HG03097 (cell line): Measurements from ENCODE around the gene GRM4.

Experiments
- ATAC-seq: cut with Tn5 transposase; IDR thresholded peaks from one replicate; pipeline ENCODE4 v1.9.1; 2021; ENCODE audit not compliant: unreplicated experiment, low FRiP score

Gene GRM4

DNA sequence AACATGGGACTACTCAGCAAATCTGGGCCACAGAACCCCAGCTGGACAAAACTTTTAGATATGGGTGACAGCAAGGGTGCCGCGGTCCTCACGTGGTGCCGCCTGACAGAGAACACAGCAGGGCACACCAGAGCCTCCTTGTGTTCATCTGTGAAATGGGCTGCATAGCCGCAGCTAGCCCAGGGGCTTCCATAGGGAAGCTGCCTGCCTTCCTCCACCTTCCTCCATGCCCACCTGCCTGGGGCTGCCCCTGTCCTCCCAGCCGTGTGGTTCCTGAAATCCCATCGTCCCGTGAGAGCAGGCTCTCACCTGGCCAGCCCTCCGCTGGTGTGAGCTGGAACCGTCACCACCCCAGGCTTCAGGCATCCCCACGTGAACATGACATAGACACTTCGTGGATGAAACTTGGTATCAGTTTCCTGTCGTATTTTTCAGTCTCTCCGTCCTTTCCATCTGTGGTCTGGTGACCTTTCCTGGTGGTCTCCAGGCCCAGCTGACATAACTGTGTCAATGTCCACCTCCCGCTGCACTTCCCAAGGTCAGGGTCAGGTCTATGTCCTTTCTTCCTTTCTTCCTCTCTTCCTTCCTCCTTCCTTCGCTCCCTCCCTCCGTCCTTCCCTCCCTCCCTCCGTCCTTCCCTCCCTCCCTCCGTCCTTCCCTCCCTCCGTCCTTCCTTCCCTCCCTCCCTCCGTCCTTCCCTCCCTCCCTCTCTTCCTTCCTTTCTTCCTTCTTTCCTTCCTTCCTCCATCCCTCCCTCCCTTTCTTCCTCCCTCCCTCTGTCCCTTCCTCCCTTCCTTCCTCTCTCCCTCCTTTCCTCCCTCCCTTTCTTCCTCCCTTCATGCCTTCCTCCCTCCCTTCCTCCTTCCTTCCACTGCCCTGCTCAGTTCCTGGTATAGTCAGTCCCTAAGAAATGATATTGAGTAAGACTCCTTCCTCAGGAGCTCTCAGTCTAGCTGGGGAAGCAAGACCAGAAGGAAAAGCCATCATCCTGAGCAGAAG, 78.8 kb downstream of the GRM4 start:
- no peak for ATAC-seq

DNA sequence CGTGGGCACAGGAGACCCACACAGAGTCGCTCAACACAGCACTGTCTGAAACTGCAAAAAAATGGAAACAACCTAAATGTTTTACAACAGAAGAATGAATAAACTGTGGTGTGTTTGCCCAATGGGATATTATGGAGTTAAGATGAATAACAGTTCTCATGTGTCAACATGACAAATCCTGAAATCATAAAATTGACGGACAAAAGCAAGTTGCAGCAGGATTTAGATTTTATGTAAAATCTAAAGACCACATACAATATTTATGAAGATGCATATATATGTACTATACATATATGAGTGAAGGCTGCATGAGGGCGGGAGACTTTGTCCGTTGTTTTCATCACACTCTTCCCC, 79.7 kb downstream of the GRM4 start:
- ATAC-seq, result no peak

DNA sequence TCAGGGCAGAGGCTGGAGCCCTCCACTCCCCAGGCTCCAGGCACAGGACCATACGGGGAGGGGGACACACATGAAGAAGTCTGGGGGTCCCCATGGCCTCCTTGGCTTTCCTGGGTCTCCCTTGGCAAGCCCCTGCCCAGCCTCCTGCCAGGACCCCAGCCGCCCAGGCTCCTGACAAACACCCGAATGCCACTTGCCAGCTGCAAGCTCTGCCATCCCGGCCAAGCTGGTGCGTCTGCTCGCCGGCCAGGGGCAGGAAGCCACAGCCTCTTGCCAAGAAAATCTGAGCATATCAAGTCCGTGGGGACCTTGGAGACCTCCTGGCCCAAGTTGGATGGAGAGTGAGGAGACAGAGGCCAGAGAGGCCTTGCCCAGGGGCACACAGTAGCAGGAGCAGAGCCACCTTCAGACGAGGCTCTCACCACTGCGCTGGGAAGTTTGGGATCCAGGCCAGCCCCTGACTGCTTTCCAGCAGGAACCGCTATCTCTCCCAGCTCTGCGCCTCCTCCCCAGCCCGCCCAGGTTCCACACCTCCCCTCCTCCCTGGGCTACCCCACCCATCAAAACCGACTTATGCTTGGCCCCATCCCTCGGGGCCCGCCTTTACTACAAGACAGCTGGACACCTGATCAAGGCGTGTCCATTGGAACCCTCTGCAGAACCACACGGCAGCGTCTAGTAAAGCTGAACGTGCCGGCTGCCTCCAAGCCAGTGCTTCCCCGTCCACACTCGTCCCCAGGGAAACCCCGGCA, 80.2 kb downstream of the GRM4 start:
- no peak for ATAC-seq

DNA sequence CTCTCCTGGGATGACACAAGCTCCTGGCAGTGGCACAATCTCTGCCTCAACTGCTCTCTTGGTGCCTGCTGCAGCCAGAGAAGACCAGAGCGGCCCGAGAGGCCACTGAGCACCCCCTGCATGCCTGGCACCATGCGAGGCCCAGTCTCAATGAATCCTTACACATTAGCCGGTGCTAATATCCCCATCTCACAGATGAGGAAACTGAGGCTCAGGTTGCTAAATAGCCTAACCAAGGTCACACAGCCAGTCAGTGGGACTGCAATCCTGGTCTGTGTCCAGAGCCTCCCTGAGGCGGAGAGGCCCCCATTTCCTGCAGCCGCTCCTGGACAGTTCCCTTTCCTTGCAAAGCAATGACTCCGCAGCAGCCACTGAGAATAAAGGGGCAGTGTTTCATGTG, 81.2 kb downstream of the GRM4 start:
- ATAC-seq, result no peak

DNA sequence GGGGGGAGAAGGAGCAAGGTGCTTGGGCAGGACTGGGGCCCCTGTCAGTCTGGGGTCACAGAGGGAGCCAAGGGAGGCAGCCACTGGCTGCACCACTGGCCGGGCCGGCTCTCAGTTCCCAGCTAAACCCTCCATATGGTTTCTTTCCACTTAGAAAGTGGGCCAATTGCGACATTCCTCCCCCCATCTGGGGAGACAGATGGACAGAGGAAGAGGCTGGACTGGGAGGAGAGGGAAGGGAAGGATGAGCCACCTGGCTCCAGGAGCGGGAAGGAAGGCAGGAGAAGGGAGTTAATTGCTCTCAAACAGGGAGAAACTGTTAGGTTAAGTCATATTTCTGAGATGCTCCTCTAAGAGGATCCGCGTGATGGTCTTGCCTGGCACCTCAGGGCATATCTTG, 82.2 kb downstream of the GRM4 start:
- no peak for ATAC-seq

DNA sequence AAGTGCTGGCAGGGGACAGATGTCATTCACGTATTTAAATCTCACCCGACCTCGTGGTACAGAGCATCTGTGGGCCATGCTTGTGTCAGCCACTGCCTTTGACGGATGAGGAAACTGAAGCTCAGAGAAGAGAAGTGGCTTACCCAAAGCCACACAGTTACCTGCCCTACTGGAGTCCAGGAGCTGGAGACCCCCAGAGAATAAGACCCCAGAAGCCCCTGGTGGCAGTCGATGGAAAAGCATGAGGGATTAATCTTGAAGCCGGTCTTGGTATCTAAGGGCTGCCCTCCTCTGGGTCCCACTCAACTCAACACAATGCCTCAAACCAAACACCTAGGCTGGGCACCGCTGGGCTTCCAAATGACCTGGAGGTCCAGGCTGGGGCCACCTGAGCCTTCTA, 83.1 kb downstream of the GRM4 start:
- no peak for ATAC-seq

DNA sequence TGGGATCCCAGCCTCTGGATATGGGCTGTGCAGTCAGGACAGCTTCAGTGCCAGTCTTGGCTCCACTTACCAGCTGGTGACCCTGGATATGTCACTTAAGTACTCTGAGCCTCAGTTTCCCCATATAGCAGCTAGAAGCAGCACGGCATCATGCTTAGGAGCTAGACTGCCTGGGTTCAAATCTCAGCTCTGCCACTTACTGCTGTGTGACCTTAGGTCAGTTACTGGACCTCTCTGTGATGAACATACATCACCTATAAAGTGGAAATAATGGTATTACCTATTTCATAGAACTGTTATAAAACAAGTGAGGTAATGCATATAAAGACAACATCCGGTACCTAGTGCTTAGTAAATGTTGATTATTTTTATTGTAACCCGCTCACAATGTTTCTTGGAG, 83.7 kb downstream of the GRM4 start:
- no peak for ATAC-seq

DNA sequence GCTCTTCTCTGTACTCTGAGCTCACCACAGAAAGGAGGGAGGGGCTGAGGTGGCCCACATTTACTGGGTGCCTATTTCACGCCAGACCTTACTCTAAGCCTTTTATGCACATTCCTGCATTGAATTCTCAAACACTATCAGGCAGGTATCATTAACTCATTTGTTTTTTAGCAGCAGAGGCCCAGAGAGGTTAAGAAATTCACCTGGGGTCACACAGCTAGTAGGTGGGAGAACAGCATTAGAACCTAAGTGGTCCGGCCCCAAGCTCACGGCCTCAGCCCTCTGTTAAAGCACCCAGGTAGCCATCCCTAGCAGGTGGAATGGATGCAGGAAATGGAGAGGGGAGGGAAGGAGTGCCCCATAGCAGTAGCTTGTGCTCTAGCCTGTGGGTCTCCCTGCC, 84.5 kb downstream of the GRM4 start:
- no peak for ATAC-seq

DNA sequence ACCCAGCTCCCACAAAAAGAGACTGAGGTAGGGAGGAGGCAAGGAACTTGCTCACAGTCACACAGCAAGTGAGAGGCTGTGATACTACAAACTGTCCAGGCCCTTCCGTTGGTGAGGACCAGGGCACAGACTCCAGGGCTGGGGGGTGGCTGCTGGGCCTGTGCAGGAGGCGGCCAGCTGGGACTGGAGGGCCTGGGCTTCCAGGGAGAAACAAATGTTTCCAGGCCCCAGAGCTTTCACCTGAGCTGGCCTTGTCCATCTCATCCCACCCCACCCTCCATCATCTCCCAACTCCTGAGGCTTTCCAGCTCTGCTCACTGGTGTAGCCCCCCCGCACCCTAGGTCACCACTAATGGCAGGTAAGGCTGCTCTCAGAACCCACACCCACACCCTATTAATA, 86.0 kb downstream of the GRM4 start:
- ATAC-seq, result no peak

DNA sequence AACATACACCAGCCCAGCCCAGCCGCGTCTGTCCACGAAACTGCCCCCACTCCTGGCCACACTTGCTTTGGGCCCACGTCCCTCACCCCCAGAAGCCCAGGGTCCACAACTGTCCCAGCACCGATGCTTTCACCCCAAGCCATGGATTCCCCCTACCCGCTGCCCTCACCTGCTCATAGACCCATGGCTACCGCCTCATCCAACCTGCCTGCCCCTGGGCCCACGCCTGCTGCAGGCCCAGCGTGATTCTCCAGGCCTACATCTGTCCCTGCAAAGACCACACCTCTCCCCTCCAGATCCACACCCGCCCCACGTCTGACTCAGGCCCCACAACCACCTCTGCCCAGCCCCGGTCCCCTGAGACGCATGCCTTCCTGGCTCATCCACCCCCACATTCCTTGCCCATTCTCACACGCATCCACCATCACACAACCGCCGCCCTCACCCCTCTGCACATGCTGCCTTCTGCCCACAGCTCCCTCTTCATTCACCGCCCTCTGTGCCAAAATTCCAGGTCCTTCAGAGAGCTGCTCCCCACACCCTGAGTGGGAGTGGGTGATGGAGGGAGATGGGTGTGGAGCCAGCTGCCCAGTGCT, 86.7 kb downstream of the GRM4 start:
- no peak for ATAC-seq

DNA sequence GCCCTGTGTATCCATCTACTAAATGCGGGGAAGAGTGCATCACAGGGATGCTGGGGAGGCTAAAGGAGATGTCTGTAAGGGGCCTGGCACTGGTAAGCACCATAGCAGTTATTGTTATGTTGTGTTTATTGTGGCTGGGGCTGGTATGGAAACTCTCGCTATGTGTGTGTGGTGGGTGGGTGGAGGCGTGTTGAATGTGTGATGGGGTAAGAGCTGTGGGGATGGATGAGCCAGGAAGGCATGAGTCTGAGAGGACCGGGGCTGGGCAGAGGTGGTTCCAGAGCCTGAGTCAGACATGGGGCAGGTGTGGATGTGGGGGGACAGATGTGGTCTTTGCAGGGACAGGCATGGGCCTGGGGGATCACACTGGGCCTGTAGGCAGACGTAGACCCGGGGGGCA, 88.1 kb downstream of the GRM4 start:
- no peak for ATAC-seq

DNA sequence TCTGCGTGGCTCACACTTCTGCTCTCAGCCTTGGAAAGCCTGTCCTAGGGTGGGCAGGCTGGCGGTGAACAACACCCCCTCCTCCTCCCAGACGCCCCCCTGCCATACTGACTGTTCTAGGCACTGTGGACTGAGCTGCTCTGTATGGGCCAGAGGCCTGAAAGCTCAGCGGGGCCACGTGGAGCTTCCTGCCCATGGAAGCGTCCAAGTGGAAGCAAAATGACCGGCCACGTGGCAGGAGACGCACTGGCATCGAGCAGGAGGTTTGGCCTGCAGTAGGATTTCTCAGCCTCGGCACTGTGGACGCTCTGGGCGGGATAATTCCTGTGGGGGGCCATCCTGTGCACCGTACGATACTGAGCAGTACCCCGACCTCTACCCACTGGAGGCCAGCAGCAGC, 88.7 kb downstream of the GRM4 start:
- ATAC-seq, result no peak

DNA sequence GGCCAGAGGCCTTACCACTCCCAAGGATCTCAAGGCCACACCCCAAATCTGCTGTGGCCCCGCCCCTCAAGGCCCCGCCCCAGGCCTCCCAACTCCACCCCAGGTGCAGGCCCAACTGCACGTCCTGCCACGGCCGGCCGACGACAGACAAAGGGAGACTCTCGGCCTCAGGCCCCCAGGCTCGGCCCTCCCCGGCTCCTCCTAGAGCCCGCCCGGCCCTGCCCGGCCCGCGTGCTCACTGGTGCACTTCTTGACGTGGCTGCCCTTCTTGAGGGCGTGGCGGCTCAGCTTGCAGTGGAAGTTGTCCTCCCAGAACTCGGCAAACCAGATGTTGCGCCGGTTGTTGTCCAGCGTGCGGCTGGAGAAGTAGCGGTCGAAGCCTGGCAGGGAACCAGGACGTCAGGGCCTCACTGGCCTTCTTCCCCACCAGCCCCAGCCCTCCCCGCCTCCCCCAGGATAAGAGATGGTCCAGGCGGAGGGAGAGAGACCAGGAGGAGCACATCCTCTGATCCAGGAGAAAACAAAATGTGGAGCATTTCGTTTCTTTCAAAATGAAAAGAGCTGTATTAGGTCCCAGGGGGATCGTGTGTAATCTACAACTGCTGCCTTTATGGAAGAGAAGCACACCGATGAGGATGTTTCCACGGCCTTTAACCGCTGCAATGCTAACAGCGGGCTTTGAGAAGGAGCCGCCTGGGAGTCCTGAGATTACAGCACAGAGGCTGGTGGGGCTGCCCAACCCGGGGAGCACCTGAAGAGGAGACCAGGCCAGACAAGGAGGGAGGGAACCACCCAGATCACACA, 89.4 kb downstream of the GRM4 start:
- ATAC-seq, result no peak

DNA sequence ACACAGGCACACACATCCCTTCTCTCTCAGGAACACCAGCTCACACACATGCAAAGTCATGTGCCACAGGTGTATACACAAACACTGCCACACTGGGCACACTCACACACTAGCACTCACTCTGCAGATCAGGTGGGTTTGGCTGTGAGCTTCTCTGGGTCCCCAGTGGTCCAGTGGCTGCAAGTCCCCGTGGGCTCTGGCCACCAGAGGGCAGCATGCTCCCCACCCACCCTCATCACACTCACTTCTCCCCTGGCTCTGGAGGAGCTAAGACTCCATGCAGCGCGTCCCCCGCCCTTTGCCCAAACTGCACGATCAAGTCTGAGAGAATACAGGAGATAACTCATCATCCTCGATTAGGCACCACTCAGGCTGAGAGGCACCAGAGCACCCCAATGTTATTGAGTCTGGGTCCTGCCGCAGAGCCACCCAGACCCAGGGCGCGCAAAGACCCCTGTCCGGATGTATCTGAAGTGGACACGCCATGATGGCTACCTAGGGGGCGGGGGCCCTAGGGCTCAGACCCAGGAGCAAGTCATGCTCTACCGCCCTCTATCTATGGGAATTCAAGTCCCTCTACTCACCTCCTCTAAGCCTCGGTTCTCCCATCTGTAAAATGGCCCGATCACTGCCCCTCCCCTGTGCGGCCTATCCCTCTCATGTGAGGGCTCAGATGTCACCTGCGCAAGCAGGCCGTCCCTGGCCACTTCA, 90.5 kb downstream of the GRM4 start:
- ATAC-seq, result no peak

DNA sequence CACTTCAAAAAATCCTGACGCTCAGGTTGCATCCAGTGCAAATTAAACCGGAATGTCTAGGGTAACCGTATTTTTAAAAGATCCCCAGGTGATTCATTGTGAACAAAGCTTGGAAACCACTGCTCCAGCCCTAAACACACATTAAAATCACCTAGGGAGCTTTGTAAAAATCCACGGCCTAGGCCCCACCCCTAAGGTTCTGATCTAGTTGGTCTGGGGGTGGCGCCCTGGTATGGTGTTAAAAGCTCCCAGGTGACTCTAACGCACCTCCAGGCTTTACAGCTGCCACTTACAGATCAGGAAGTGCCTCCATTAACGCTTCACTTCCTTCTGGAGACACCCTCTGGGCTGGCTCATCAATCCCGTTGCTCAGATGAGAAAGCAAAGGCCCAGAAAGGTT, 92.2 kb downstream of the GRM4 start:
- ATAC-seq, result no peak

DNA sequence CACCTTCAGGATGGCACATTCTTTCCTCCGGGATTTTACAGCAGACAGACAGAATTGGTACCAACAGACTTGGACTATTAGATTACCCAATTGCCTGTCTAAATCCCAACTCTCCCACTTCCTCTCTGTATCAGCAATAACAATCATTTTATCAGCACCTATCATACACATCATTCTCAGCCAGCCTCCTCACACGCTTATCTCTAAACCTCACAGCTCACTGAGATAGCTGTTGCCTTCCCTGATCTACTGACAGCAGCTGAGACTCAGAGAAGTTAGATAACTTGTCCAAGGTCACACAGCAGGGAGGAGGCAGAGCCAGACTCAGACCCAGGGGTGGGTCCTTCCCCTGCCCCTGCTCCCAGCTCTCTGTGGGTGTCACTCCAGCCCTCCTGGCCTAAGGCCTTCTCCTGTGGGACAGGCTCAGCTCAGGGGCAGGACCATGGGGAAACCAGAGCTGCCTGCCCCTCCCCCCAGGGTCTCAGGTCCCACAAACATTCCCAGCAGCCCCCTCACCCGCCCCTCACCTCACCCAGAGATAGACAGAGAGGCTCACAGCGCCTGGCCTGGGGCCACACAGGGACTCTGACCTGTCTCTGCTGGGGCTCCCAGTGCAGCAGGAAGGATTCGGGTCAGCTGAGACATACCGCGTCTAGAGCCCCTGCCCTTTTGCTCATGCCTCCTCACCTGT, 92.8 kb downstream of the GRM4 start:
- no peak for ATAC-seq

DNA sequence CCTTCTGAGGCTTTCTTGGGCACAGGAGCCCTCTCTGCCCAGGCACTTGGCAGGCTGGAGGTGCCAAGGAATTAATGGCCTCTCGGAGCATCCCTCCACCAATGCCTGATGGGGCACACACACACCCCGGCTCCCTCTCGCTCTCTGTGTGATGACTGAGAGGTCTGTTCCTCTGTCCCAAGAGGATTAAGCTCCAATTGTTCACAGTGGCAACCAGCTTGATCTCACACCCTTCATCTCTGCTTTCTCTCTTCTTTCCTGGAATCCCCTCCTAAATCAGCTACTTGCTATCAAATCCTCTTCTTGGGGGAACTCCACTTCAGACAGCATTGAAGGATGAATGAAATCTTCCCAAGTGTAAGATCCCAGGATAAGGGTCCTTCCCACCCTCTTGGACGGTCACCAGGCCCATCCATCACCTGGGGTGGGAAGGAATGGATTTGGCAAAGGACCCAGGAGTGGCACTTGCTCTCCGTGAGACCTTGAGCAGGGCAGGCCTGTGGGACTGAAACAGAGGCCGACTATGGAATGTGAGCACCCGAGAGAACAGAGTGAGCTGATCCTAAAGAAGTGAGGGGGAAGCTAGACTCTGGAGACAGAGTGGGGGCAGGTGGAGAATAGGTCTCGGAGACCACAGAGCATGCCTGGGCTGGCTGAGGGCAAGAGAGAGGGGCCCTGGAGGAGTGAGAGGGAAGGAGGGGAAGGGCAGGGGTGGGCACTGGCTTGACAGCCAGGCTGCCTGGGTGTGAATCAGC, 93.6 kb downstream of the GRM4 start:
- ATAC-seq, result no peak

DNA sequence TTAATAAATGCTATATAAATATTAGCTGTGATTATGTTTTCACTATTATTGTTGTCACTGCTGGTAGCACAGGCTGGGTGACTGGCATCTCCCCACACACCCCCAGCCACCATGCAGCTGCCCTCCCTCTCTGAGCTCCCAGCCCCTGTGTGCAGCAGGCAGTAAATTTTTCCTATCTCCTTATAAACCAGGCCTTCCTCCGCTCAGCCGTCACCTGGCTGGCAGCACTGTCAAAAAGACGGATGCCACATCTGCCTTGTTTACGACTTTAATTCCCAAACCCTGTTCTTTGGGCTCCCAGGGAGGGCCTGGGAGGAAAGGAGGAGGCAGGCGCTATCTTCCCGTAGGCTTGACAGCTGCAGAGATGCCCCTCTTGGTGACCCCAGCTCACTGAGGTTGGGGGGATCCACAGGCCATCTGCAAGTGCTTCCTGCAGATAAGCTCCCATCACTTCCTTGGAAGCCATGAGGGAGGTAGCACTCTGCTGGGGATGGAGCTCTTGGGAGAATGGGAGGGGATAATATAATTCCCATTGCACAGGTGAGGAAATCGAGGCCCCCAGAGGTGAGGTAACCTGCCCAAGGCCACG, 94.5 kb downstream of the GRM4 start:
- ATAC-seq, result no peak
